HEK293 (cell line): ENCODE measurements around the gene CLEC2L.

ENCODE experiments used
- CTCF ChIA-PET: fragments of 350-600 bp; formaldehyde crosslinking; extraction: SDS; loops from one replicate; lab custom pipeline; 2021; ENCODE audit warnings: antibody characterized with exemption; lab: Yijun Ruan, JAX
- POLR2A ChIA-PET: fragments of 300-600 bp; formaldehyde crosslinking; extraction: SDS; loops from one replicate; lab custom pipeline; 2020; ENCODE audit warnings: antibody characterized with exemption, inconsistent platforms; lab: Yijun Ruan, JAX
- H3K27ac ChIP-seq: fragments of 200-500 bp; sonication (Bioruptor generic); 2 replicates; pipeline ENCODE4 v1.5.1; 2014; ENCODE audit warnings: low read depth, low read length, control low read depth, inconsistent platforms; ENCODE audit errors: extremely low read depth
- H3K36me3 ChIP-seq, 2 experiments: fragments of 200-500 bp in 1 of 2; sonication (Bioruptor generic) in 1 of 2; 1 replicate in 1 of 2; 2 replicates in 1 of 2; pipeline ENCODE4 v1.5.1; 2014 to 2017; ENCODE audit warnings: inconsistent platforms in 2 of 2, low read length in 2 of 2; ENCODE audit not compliant: control insufficient read depth in 2 of 2, insufficient read depth in 1 of 2
- H3K4me1 ChIP-seq: fragments of 200-500 bp; sonication (Bioruptor generic); 2 replicates; pipeline ENCODE4 v1.5.1; 2014; ENCODE audit warnings: mild to moderate bottlenecking, low read length, inconsistent platforms; ENCODE audit not compliant: control insufficient read depth, insufficient read depth
- H3K4me3 ChIP-seq: 2 replicates; pipeline ENCODE4 v1.5.1; 2011; ENCODE audit warnings: low read depth, mild to moderate bottlenecking, control low read depth, low read length, moderate library complexity
- H3K9me3 ChIP-seq: fragments of 200-500 bp; sonication (Bioruptor generic); 2 replicates; pipeline ENCODE4 v1.5.1; 2014; ENCODE audit warnings: low read depth, low read length, inconsistent platforms; ENCODE audit not compliant: control insufficient read depth, insufficient read depth
- AEBP2 ChIP-seq: fragments of 450-650 bp; formaldehyde crosslinking; IDR thresholded peaks from 2 replicates; pipeline ENCODE4 v1.5.1; 2016; ENCODE audit warnings: missing biosample characterization, missing genetic modification characterization, borderline replicate concordance
- HOXA7 ChIP-seq: sonication (generic); formaldehyde crosslinking; IDR thresholded peaks from 2 replicates; pipeline ENCODE4 v1.8.1; 2022; ENCODE audit warnings: missing genetic modification reagents, borderline replicate concordance
- MEIS1 ChIP-seq: sonication (generic); formaldehyde crosslinking; IDR thresholded peaks from 2 replicates; pipeline ENCODE4 v1.8.1; 2022; ENCODE audit warnings: missing genetic modification reagents, mild to moderate bottlenecking, borderline replicate concordance
- PRDM1 ChIP-seq: fragments of 450-650 bp; formaldehyde crosslinking; IDR thresholded peaks from 2 replicates; pipeline ENCODE4; 2016; ENCODE audit warnings: missing biosample characterization, missing genetic modification characterization
- PRDM6 ChIP-seq: fragments of 450-650 bp; formaldehyde crosslinking; IDR thresholded peaks from 2 replicates; pipeline ENCODE4 v1.5.1; 2017; ENCODE audit warnings: missing biosample characterization, missing genetic modification characterization
- ZBTB6 ChIP-seq: fragments of 450-650 bp; formaldehyde crosslinking; IDR thresholded peaks from 2 replicates; pipeline ENCODE4 v1.5.1; 2017; ENCODE audit warnings: missing biosample characterization, missing genetic modification characterization
- ZFP3 ChIP-seq: fragments of 450-650 bp; formaldehyde crosslinking; IDR thresholded peaks from 2 replicates; pipeline ENCODE4 v1.5.1; 2016; ENCODE audit warnings: low read depth, missing biosample characterization, missing genetic modification characterization
- ZNF132 ChIP-seq: fragments of 450-650 bp; formaldehyde crosslinking; IDR thresholded peaks from 2 replicates; pipeline ENCODE4 v1.5.1; 2017; ENCODE audit warnings: missing biosample characterization, missing genetic modification characterization, borderline replicate concordance
- ZNF140 ChIP-seq: fragments of 450-650 bp; formaldehyde crosslinking; IDR thresholded peaks from 2 replicates; pipeline ENCODE4 v1.5.1; 2016; ENCODE audit warnings: missing biosample characterization, missing genetic modification characterization
- ZNF157 ChIP-seq: fragments of 450-650 bp; formaldehyde crosslinking; IDR thresholded peaks from 2 replicates; pipeline ENCODE4 v1.5.1; 2016; ENCODE audit warnings: missing biosample characterization, missing genetic modification characterization
- ZNF292 ChIP-seq: fragments of 450-650 bp; formaldehyde crosslinking; IDR thresholded peaks from 2 replicates; pipeline ENCODE4 v1.5.1; 2016; ENCODE audit warnings: low read depth, missing biosample characterization, missing genetic modification characterization, borderline replicate concordance
- ZNF48 ChIP-seq: fragments of 450-650 bp; formaldehyde crosslinking; IDR thresholded peaks from 2 replicates; pipeline ENCODE4 v1.5.1; 2016; ENCODE audit warnings: missing biosample characterization, missing genetic modification characterization
- ZNF501 ChIP-seq: fragments of 450-650 bp; formaldehyde crosslinking; IDR thresholded peaks from 2 replicates; pipeline ENCODE4 v1.5.1; 2016; ENCODE audit warnings: missing biosample characterization, missing genetic modification characterization
- ZNF610 ChIP-seq: fragments of 450-650 bp; formaldehyde crosslinking; IDR thresholded peaks from 2 replicates; pipeline ENCODE4 v1.5.1; 2016; ENCODE audit warnings: missing biosample characterization, missing genetic modification characterization, borderline replicate concordance
- ZNF677 ChIP-seq: fragments of 450-650 bp; IDR thresholded peaks from 2 replicates; pipeline ENCODE4 v1.5.0; 2018; ENCODE audit warnings: missing biosample characterization, mild to moderate bottlenecking, missing genetic modification characterization, moderate library complexity
- ZNF776 ChIP-seq: fragments of 450-650 bp; formaldehyde crosslinking; IDR thresholded peaks from 2 replicates; pipeline ENCODE4 v1.5.0; 2017; ENCODE audit warnings: missing biosample characterization, missing genetic modification characterization, borderline replicate concordance
- ZNF792 ChIP-seq: fragments of 450-650 bp; formaldehyde crosslinking; IDR thresholded peaks from 2 replicates; pipeline ENCODE4 v1.5.1; 2016; ENCODE audit warnings: missing biosample characterization, missing genetic modification characterization
- ZSCAN4 ChIP-seq: fragments of 450-650 bp; formaldehyde crosslinking; IDR thresholded peaks from 2 replicates; pipeline ENCODE4 v1.5.1; 2017; ENCODE audit warnings: missing biosample characterization, missing genetic modification characterization
- TF ChIP-seq, protein P1 (sequence below): fragments of 450-650 bp; formaldehyde crosslinking; IDR thresholded peaks from 2 replicates; pipeline ENCODE4 v1.5.1; 2017; ENCODE audit warnings: missing biosample characterization, missing genetic modification characterization
- TF ChIP-seq, protein P2 (sequence below): fragments of 450-650 bp; formaldehyde crosslinking; IDR thresholded peaks from 2 replicates; pipeline ENCODE4 v1.5.1; 2016; ENCODE audit warnings: missing biosample characterization, missing genetic modification characterization
- TF ChIP-seq, protein P3 (sequence below): fragments of 450-650 bp; formaldehyde crosslinking; IDR thresholded peaks from 2 replicates; pipeline ENCODE4 v1.5.1; 2016; ENCODE audit warnings: missing biosample characterization, missing genetic modification characterization

The CLEC2L gene

DNA sequence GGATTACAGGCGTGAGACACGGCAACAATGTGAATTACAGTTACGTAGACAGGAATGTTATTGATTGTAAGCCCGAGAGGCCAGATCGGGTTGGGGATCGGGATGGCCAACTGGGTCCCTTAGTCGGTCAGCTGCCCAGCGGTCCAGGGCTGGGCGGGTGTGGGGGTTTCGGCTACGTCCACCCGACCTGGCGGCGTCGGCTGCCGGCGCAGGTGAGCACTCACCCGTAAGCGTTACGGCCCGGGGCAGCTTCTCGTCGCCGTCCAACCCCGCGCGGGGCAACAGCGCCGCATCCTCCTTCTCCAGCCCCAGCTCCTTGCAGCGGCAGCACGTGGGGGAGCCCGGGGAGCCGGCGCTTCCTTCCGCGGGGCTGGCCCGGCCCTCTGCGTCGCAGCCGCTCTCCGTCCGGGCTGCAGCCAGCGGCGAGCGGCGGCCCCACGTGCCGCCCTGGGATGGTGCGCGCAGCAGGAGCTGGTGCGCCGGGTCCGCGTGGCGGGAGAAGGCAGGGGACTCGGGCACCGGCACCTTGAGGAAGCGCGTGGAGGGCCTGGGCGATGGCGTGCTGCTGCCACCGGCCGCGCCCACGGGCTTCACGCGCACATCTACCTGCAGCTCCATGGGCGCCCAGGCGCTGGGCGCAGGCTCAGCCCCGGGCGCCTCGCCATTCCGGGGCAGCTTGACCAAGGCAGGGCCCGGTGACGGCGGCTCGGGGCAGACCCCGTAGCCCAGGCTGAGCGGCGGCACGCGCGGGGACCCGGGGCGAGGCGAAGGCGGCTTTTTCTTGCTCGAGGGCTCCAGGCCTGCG is 40.6 kb upstream of the CLEC2L start (continued):
- TF ChIP-seq ZNF776 (tag by site-specific recombination) = no peak
- no peak for TF ChIP-seq ZBTB6 (tag by site-specific recombination)
- no peak for TF ChIP-seq AEBP2
- no peak for TF ChIP-seq ZNF501
- TF ChIP-seq HOXA7 (CRISPR knock-in tag) = no peak
- no peak for TF ChIP-seq PRDM6
- TF ChIP-seq ZNF292 = no peak
- TF ChIP-seq, protein P1, sequence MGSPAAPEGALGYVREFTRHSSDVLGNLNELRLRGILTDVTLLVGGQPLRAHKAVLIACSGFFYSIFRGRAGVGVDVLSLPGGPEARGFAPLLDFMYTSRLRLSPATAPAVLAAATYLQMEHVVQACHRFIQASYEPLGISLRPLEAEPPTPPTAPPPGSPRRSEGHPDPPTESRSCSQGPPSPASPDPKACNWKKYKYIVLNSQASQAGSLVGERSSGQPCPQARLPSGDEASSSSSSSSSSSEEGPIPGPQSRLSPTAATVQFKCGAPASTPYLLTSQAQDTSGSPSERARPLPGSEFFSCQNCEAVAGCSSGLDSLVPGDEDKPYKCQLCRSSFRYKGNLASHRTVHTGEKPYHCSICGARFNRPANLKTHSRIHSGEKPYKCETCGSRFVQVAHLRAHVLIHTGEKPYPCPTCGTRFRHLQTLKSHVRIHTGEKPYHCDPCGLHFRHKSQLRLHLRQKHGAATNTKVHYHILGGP (tag by site-specific recombination) = no peak
- no peak for TF ChIP-seq ZNF132 (tag by site-specific recombination)
- no peak for TF ChIP-seq ZNF610
- no peak for TF ChIP-seq ZSCAN4 (tag by site-specific recombination)
- no peak for TF ChIP-seq MEIS1 (CRISPR knock-in tag)
- TF ChIP-seq ZNF677 (tag by site-specific recombination) = no peak
- no peak for TF ChIP-seq ZFP3 (tag by site-specific recombination)

DNA sequence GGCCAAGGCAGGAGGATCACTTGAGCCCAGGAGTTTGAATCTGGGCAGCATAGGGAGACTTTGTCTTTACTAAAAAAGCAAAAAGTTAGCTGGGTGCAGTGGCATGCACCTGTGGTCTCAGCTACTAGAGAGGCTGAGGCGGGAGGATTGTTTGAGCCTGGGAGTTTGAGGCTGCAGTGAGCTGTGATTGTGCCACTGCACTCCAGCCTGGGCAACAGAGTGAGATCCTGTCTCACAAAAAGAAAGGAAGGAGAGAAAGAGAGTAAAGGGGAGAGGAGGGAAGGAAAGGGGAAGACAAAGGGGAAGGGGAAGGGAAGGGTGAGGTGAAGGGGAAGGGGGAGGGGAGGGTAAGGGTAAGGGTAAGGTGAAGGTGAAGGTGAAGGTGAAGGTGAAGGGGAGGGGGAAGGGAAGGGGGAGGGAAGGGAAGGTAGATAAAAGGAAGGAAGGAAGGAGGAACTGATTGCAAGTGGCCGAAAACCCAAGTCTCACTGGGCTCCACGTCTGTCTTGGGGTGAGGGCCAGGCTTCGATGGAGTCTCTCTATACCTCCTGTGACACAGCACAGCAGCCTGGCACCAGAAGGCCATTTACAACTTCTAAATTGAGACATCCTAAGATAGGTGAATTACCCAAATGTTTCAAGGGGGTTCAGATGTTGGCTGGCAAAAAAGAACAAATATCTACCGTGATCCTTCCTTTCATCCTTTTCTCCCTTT is 36.0 kb upstream of the CLEC2L start:
- Histone ChIP-seq H3K9me3 (no peaks in the 10 kb centered on the region), H3K4me3 (no peak overlapping the region)
- TF ChIP-seq ZBTB6 (tag by site-specific recombination) (no peak), ZNF792 (tag by site-specific recombination) (no peak), ZNF157 (no peak), ZNF140 (tag by site-specific recombination) (no peak), PRDM1 (tag by site-specific recombination) (0 out of 2 replicates have a peak, but pooled peaks have one; percentile 30), ZNF48 (tag by site-specific recombination) (no peak)
- TF ChIP-seq, protein P2, sequence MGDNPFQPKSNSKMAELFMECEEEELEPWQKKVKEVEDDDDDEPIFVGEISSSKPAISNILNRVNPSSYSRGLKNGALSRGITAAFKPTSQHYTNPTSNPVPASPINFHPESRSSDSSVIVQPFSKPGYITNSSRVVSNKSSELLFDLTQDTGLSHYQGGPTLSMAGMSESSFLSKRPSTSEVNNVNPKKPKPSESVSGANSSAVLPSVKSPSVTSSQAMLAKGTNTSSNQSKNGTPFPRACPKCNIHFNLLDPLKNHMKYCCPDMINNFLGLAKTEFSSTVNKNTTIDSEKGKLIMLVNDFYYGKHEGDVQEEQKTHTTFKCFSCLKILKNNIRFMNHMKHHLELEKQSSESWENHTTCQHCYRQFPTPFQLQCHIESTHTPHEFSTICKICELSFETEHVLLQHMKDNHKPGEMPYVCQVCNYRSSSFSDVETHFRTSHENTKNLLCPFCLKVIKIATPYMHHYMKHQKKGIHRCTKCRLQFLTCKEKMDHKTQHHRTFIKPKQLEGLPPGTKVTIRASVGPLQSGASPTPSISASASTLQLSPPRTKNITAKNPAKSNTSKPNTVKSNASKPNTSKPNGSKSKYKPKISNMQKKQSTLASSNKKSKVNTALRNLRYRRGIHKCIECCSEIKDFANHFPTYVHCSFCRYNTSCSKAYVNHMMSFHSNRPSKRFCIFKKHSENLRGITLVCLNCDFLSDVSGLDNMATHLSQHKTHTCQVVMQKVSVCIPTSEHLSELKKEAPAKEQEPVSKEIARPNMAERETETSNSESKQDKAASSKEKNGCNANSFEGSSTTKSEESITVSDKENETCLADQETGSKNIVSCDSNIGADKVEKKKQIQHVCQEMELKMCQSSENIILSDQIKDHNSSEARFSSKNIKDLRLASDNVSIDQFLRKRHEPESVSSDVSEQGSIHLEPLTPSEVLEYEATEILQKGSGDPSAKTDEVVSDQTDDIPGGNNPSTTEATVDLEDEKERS (tag by site-specific recombination) = no peak
- TF ChIP-seq, protein P3, sequence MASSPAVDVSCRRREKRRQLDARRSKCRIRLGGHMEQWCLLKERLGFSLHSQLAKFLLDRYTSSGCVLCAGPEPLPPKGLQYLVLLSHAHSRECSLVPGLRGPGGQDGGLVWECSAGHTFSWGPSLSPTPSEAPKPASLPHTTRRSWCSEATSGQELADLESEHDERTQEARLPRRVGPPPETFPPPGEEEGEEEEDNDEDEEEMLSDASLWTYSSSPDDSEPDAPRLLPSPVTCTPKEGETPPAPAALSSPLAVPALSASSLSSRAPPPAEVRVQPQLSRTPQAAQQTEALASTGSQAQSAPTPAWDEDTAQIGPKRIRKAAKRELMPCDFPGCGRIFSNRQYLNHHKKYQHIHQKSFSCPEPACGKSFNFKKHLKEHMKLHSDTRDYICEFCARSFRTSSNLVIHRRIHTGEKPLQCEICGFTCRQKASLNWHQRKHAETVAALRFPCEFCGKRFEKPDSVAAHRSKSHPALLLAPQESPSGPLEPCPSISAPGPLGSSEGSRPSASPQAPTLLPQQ (tag by site-specific recombination) = no peak
- TF ChIP-seq, all 188 proteins: peak for 1
- POLR2A ChIA-PET = no interaction called here
- Histone ChIP-seq H3K27ac (no peak overlapping the region), H3K4me1 (no peaks in the 10 kb centered on the region), H3K36me3 (no peaks in the 10 kb centered on the region)
- CTCF ChIA-PET = interaction anchor here (1.2 to 1.9 kb wide), 2 partner anchors 12 to 53 kb away, joined by 4 to 6 read pairs; no protein-coding TSS in a partner anchor
